ENCODE data around the gene AMOTL2. TPM values are rescaled to one million over a fixed set of nuclear protein-coding genes. Genes with fewer than 3 reads are reported as not detected.

The AMOTL2 gene
- total and polyA plus RNA-seq, 2 experiments from 2014 or later: 17.9 to 102 TPM

DNA sequence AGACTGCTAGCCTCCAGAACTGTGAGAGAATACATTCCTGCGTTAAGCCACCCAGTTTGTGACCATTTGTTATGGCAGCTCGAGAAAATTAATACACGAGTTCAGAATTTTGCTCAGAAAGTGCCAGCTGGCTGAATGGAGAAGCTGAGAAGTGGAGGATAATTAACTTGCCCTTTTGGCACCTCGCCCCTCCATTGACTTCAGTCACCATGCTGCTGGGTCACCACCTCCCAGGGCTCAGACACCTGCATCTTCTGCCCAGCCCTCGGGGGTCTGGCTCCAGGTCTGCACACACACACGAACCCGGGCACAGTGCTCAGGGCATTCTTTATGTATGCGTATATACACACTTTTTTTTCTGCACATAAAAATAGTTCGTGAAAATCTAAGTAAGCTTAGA, 32.0 kb downstream of the AMOTL2 start:
- Mint-ChIP-seq H3K27ac (no peak overlapping the region), H3K27me3 (ENCODE audit: insufficient read depth, low read depth, poor library complexity) (peaks cover 13% of the 10 kb centered on the region), H3K9me3 (peaks cover 5% of the 10 kb centered on the region; the same call in 1 of the 3 replicates), H3K4me1 (peaks cover 5% of the 10 kb centered on the region), H3K4me3 (no peak overlapping the region), H3K36me3 (ENCODE audit: low read depth) (peaks cover 6% of the 10 kb centered on the region; the same call in 2 of the 3 replicates)
- Histone ChIP-seq H3F3A (replicated peaks; ENCODE audit: low read depth) (no peaks in the 10 kb centered on the region), H3K79me2 (replicated peaks; ENCODE audit: insufficient read depth) (no peaks in the 10 kb centered on the region), H4K20me1 (replicated peaks; ENCODE audit: insufficient read depth) (no peaks in the 10 kb centered on the region), H3K27me3 (ENCODE audit: insufficient read depth) (no peaks in the 10 kb centered on the region), H3K36me3 (ENCODE audit: insufficient read depth) (no peaks in the 10 kb centered on the region), H3K4me2 (no peak overlapping the region), H3K9me2 (ENCODE audit: insufficient read depth) (peaks cover 16% of the 10 kb centered on the region; the same call in 1 of the 2 replicates), H3K27ac (ENCODE audit: low read depth) (no peak overlapping the region), H3K4me3 (no peak overlapping the region), H3K4me1 (ENCODE audit: insufficient read depth) (no peaks in the 10 kb centered on the region), H2AFZ (no peak overlapping the region; the same call in 1 of the 2 replicates)
- DNase-seq (ENCODE audit: low spot score): no peak
- TF ChIP-seq NANOG (IDR thresholded peaks at IDR 0.05; ENCODE audit: borderline replicate concordance): no peak
- TF ChIP-seq ZNF331 (CRISPR knock-in tag; IDR thresholded peaks at IDR 0.05; ENCODE audit: low read depth): no peak
- TF ChIP-seq POLR2AphosphoS5 (IDR thresholded peaks at IDR 0.05; ENCODE audit: low read depth): no peak
- TF ChIP-seq, protein P1, sequence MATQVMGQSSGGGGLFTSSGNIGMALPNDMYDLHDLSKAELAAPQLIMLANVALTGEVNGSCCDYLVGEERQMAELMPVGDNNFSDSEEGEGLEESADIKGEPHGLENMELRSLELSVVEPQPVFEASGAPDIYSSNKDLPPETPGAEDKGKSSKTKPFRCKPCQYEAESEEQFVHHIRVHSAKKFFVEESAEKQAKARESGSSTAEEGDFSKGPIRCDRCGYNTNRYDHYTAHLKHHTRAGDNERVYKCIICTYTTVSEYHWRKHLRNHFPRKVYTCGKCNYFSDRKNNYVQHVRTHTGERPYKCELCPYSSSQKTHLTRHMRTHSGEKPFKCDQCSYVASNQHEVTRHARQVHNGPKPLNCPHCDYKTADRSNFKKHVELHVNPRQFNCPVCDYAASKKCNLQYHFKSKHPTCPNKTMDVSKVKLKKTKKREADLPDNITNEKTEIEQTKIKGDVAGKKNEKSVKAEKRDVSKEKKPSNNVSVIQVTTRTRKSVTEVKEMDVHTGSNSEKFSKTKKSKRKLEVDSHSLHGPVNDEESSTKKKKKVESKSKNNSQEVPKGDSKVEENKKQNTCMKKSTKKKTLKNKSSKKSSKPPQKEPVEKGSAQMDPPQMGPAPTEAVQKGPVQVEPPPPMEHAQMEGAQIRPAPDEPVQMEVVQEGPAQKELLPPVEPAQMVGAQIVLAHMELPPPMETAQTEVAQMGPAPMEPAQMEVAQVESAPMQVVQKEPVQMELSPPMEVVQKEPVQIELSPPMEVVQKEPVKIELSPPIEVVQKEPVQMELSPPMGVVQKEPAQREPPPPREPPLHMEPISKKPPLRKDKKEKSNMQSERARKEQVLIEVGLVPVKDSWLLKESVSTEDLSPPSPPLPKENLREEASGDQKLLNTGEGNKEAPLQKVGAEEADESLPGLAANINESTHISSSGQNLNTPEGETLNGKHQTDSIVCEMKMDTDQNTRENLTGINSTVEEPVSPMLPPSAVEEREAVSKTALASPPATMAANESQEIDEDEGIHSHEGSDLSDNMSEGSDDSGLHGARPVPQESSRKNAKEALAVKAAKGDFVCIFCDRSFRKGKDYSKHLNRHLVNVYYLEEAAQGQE (IDR thresholded peaks at IDR 0.05; ENCODE audit: unreplicated experiment): no peak
- no peak for TF ChIP-seq JUNB (IDR thresholded peaks at IDR 0.05; ENCODE audit: unreplicated experiment)
- no peak for TF ChIP-seq CREB1 (CRISPR knock-in tag; IDR thresholded peaks at IDR 0.05; ENCODE audit: low read depth)
- no peak for TF ChIP-seq EZH2phosphoT487 (IDR thresholded peaks at IDR 0.05; ENCODE audit: unreplicated experiment)
- no peak for TF ChIP-seq ZNF114 (CRISPR knock-in tag; IDR thresholded peaks at IDR 0.05)
- no peak for TF ChIP-seq ZNF462 (CRISPR knock-in tag; IDR thresholded peaks at IDR 0.05)
- no peak for ATAC-seq
